Measurements from ENCODE around the gene MGAT4D. TPM values are rescaled to one million over a fixed set of nuclear protein-coding genes. Genes with fewer than 3 reads are reported as not detected.
A peak's percentile ranks its signal among the peaks of the same experiment; 100 is the strongest.
"Not testable (repeated sequence)": the region's sequence is repeated elsewhere in the genome, so short reads cannot be mapped to it uniquely, and the experiment has no call there.

The MGAT4D gene
- polyA plus RNA-seq (2013, experiment 1 of 4), result not detected
- polyA plus RNA-seq (2013, experiment 2 of 4), result not detected
- polyA plus RNA-seq (2013, experiment 3 of 4), result not detected
- not detected for polyA plus RNA-seq (2013, experiment 4 of 4)

GRCh38 chr4:140497747-140498636 is at the start of gene MGAT4D:
MGAT4D (minus strand) TSS chr4:140498293; CDS start chr4:140498222, 71 bp downstream.
- Histone ChIP-seq H3K27me3 (ENCODE audit: control insufficient read depth, insufficient read depth, low read length, poor library complexity, severe bottlenecking) (peaks cover 53% of the 10 kb centered on the region), H3K27ac (ENCODE audit: insufficient read depth, low read depth, low read length, poor library complexity, severe bottlenecking) (no peak within 1 kb of the TSS), H3K36me3 (ENCODE audit: control insufficient read depth, insufficient read depth, low read length) (no peaks in the 10 kb centered on the region), H3K9me3 (ENCODE audit: control insufficient read depth, low read length) (no peaks in the 10 kb centered on the region), H3K4me3 (ENCODE audit: insufficient read depth, low read depth, low read length) (peak within 1 kb of the TSS; percentile 18), H3K4me1 (ENCODE audit: control insufficient read depth, insufficient read depth, low read length) (no peaks in the 10 kb centered on the region)
- WGBS, 2 experiments, result 18% methylated on average over 68 of the region's 68 CpGs

- 95 to 98% methylated on average over 4 of the region's 4 CpGs for WGBS, 2 experiments
- Histone ChIP-seq H3K4me1 (ENCODE audit: control insufficient read depth, insufficient read depth, low read length) (no peaks in the 10 kb centered on the region), H3K4me3 (ENCODE audit: insufficient read depth, low read depth, low read length) (no peak overlapping the region), H3K27ac (ENCODE audit: insufficient read depth, low read depth, low read length, poor library complexity, severe bottlenecking) (no peak overlapping the region), H3K36me3 (ENCODE audit: control insufficient read depth, insufficient read depth, low read length) (peaks cover 10% of the 10 kb centered on the region), H3K27me3 (ENCODE audit: control insufficient read depth, insufficient read depth, low read length, poor library complexity, severe bottlenecking) (no peaks in the 10 kb centered on the region), H3K9me3 (ENCODE audit: control insufficient read depth, low read length) (no peaks in the 10 kb centered on the region)
Observed at GRCh38 chr4:140533951-140534480, 35.9 kb upstream of the MGAT4D start.

GRCh38 chr4:140529434-140529833 is 31.3 kb upstream of the MGAT4D start:
- H3K36me3 ChIP-seq (ENCODE audit: control insufficient read depth, insufficient read depth, low read length), result peaks cover 13% of the 10 kb centered on the region
- no peak overlapping the region for H3K27ac ChIP-seq (ENCODE audit: insufficient read depth, low read depth, low read length, poor library complexity, severe bottlenecking)
- no peaks in the 10 kb centered on the region for H3K27me3 ChIP-seq (ENCODE audit: control insufficient read depth, insufficient read depth, low read length, poor library complexity, severe bottlenecking)
- H3K4me1 ChIP-seq (ENCODE audit: control insufficient read depth, insufficient read depth, low read length), result peaks cover 10% of the 10 kb centered on the region
- 97 to 100% methylated on average over 1 of the region's 1 CpG for WGBS, 2 experiments
- H3K9me3 ChIP-seq (ENCODE audit: control insufficient read depth, low read length), result no peaks in the 10 kb centered on the region
- H3K4me3 ChIP-seq (ENCODE audit: insufficient read depth, low read depth, low read length), result no peak overlapping the region

- H3K4me1 ChIP-seq (ENCODE audit: control insufficient read depth, insufficient read depth, low read length), result peaks cover 10% of the 10 kb centered on the region
- WGBS, 2 experiments, result 1% methylated on average over 75 to 77 of the region's 77 CpGs
- H3K36me3 ChIP-seq (ENCODE audit: control insufficient read depth, insufficient read depth, low read length), result peaks cover 13% of the 10 kb centered on the region
- no peaks in the 10 kb centered on the region for H3K9me3 ChIP-seq (ENCODE audit: control insufficient read depth, low read length)
- H3K27ac ChIP-seq (ENCODE audit: insufficient read depth, low read depth, low read length, poor library complexity, severe bottlenecking), result peak within 1 kb of the TSS; percentile 93
- peaks cover 11% of the 10 kb centered on the region for H3K27me3 ChIP-seq (ENCODE audit: control insufficient read depth, insufficient read depth, low read length, poor library complexity, severe bottlenecking)
- peak within 1 kb of the TSS; percentile 65 for H3K4me3 ChIP-seq (ENCODE audit: insufficient read depth, low read depth, low read length)
Observed at GRCh38 chr4:140523857-140524742, 26.0 kb upstream of the MGAT4D start, which contains the start of gene ELMOD2. ELMOD2 (plus strand) TSS chr4:140524168; CDS start chr4:140525429, 1,261 bp downstream.

GRCh38 chr4:140523370-140523856 is 25.3 kb upstream of the MGAT4D start:
- H3K4me3 ChIP-seq (ENCODE audit: insufficient read depth, low read depth, low read length), result no peak overlapping the region
- H3K27me3 ChIP-seq (ENCODE audit: control insufficient read depth, insufficient read depth, low read length, poor library complexity, severe bottlenecking), result peaks cover 11% of the 10 kb centered on the region
- peaks cover 13% of the 10 kb centered on the region for H3K36me3 ChIP-seq (ENCODE audit: control insufficient read depth, insufficient read depth, low read length)
- 59 to 63% methylated on average over 6 to 8 of the region's 8 CpGs for WGBS, 2 experiments
- H3K27ac ChIP-seq (ENCODE audit: insufficient read depth, low read depth, low read length, poor library complexity, severe bottlenecking), result no peak overlapping the region
- peaks cover 10% of the 10 kb centered on the region for H3K4me1 ChIP-seq (ENCODE audit: control insufficient read depth, insufficient read depth, low read length)
- H3K9me3 ChIP-seq (ENCODE audit: control insufficient read depth, low read length), result no peaks in the 10 kb centered on the region

GRCh38 chr4:140515423-140515822 is 17.3 kb upstream of the MGAT4D start:
- no peaks in the 10 kb centered on the region for H3K36me3 ChIP-seq (ENCODE audit: control insufficient read depth, insufficient read depth, low read length)
- no peak overlapping the region for H3K27ac ChIP-seq (ENCODE audit: insufficient read depth, low read depth, low read length, poor library complexity, severe bottlenecking)
- 0% methylated on average over 1 of the region's 1 CpG for WGBS, 2 experiments

GRCh38 chr4:140513765-140514164 is 15.7 kb upstream of the MGAT4D start:
- WGBS, 2 experiments, result 88 to 94% methylated on average over 4 of the region's 5 CpGs
- H3K4me1 ChIP-seq (ENCODE audit: control insufficient read depth, insufficient read depth, low read length); H3K4me3 ChIP-seq (ENCODE audit: insufficient read depth, low read depth, low read length); H3K27ac ChIP-seq (ENCODE audit: insufficient read depth, low read depth, low read length, poor library complexity, severe bottlenecking); H3K9me3 ChIP-seq (ENCODE audit: control insufficient read depth, low read length); H3K27me3 ChIP-seq (ENCODE audit: control insufficient read depth, insufficient read depth, low read length, poor library complexity, severe bottlenecking); H3K36me3 ChIP-seq (ENCODE audit: control insufficient read depth, insufficient read depth, low read length): not testable (repeated sequence)

More at GRCh38 chr4:140515423-140515822, 17.3 kb upstream of the MGAT4D start:
- Histone ChIP-seq H3K4me3 (ENCODE audit: insufficient read depth, low read depth, low read length) (no peak overlapping the region), H3K27me3 (ENCODE audit: control insufficient read depth, insufficient read depth, low read length, poor library complexity, severe bottlenecking) (no peaks in the 10 kb centered on the region), H3K9me3 (ENCODE audit: control insufficient read depth, low read length) (no peaks in the 10 kb centered on the region), H3K4me1 (ENCODE audit: control insufficient read depth, insufficient read depth, low read length) (peaks cover 7% of the 10 kb centered on the region)

GRCh38 chr4:140504261-140504660 is 6.2 kb upstream of the MGAT4D start:
- H3K27me3 ChIP-seq (ENCODE audit: control insufficient read depth, insufficient read depth, low read length, poor library complexity, severe bottlenecking), result peaks cover 19% of the 10 kb centered on the region
- no peaks in the 10 kb centered on the region for H3K36me3 ChIP-seq (ENCODE audit: control insufficient read depth, insufficient read depth, low read length)
- no peak overlapping the region for H3K27ac ChIP-seq (ENCODE audit: insufficient read depth, low read depth, low read length, poor library complexity, severe bottlenecking)
- H3K4me1 ChIP-seq (ENCODE audit: control insufficient read depth, insufficient read depth, low read length), result no peaks in the 10 kb centered on the region
- no peak overlapping the region for H3K4me3 ChIP-seq (ENCODE audit: insufficient read depth, low read depth, low read length)
- H3K9me3 ChIP-seq (ENCODE audit: control insufficient read depth, low read length), result no peaks in the 10 kb centered on the region

- peaks cover 53% of the 10 kb centered on the region for H3K27me3 ChIP-seq (ENCODE audit: control insufficient read depth, insufficient read depth, low read length, poor library complexity, severe bottlenecking)
- H3K27ac ChIP-seq (ENCODE audit: insufficient read depth, low read depth, low read length, poor library complexity, severe bottlenecking), result no peak overlapping the region
- 82 to 89% methylated on average over 4 of the region's 4 CpGs for WGBS, 2 experiments
- no peaks in the 10 kb centered on the region for H3K9me3 ChIP-seq (ENCODE audit: control insufficient read depth, low read length)
- H3K4me3 ChIP-seq (ENCODE audit: insufficient read depth, low read depth, low read length), result no peak overlapping the region
- no peaks in the 10 kb centered on the region for H3K4me1 ChIP-seq (ENCODE audit: control insufficient read depth, insufficient read depth, low read length)
- no peaks in the 10 kb centered on the region for H3K36me3 ChIP-seq (ENCODE audit: control insufficient read depth, insufficient read depth, low read length)
Observed at GRCh38 chr4:140499391-140499790, 1.3 kb upstream of the MGAT4D start.

All from ectodermal cell (in vitro differentiated cells).